HFFc6 (cell line): Measurements from ENCODE around the gene NDEL1. TPM values are rescaled to one million over a fixed set of nuclear protein-coding genes. Genes with fewer than 3 reads are reported as not detected.
A peak's percentile ranks its signal among the peaks of the same experiment; 100 is the strongest.

Experiments
- DNase-seq: peaks from one replicate; pipeline ENCODE4 v3.0.0-alpha.2; 2018
- H3K27ac Mint-ChIP-seq: 2 replicates; pipeline ENCODE4 v1.8.0; 2020; ENCODE audit warnings: mild to moderate bottlenecking, mixed read lengths
- H3K27me3 Mint-ChIP-seq: 2 replicates; pipeline ENCODE4 v1.8.0; 2021; ENCODE audit warnings: mild to moderate bottlenecking, moderate library complexity, mixed read lengths; ENCODE audit not compliant: insufficient read depth
- H3K36me3 Mint-ChIP-seq: 2 replicates; pipeline ENCODE4 v1.8.0; 2021; ENCODE audit warnings: low read depth, mixed read lengths
- H3K4me1 Mint-ChIP-seq: 2 replicates; pipeline ENCODE4 v1.8.0; 2020; ENCODE audit warnings: low read depth, mixed read lengths
- H3K4me3 Mint-ChIP-seq: 2 replicates; pipeline ENCODE4 v1.8.0; 2020; ENCODE audit warnings: mild to moderate bottlenecking, moderate library complexity, mixed read lengths
- H3K9me3 Mint-ChIP-seq: 2 replicates; pipeline ENCODE4 v1.8.0; 2020; ENCODE audit warnings: mild to moderate bottlenecking, mixed read lengths
- CTCF ChIP-seq: fragments of 200-600 bp; sonication (generic); IDR thresholded peaks from 2 replicates; pipeline ENCODE4 v1.5.0; 2021; ENCODE audit warnings: antibody characterized with exemption, mild to moderate bottlenecking
- total RNA-seq, 6 experiments: library from RNA; stranded (reverse); fragmentation: NEBNext Ultra II Directional; extraction: Animal tissue kit (Norgen Biotek cat#: 25700); gene quantifications; 2 replicates in 1 of 6; 3 replicates in 5 of 6; pipeline ENCODE4 v1.2.3, GENCODE V29; 2021

The NDEL1 gene
- total RNA-seq, 6 experiments from 2014 or later = 65.4 to 79.1 (median 69.2) TPM

GRCh38 chr17:8430966-8431365 lies 4.7 kb upstream of the NDEL1 start:
- peaks cover 6% of the 10 kb centered on the region; the same call in 1 of the 2 replicates for H3K4me1 Mint-ChIP-seq
- H3K36me3 Mint-ChIP-seq = no peaks in the 10 kb centered on the region
- TF ChIP-seq CTCF = no peak
- H3K9me3 Mint-ChIP-seq = no peaks in the 10 kb centered on the region
- DNase-seq = no peak
- H3K27me3 Mint-ChIP-seq = peaks cover 10% of the 10 kb centered on the region
- H3K4me3 Mint-ChIP-seq = no peak overlapping the region
- no peak overlapping the region for H3K27ac Mint-ChIP-seq

GRCh38 chr17:8436169-8436843 lies 622 bp downstream of the NDEL1 start:
- H3K9me3 Mint-ChIP-seq = no peaks in the 10 kb centered on the region
- peak overlapping the region; percentile 98 for H3K4me3 Mint-ChIP-seq
- peaks cover 32% of the 10 kb centered on the region for H3K4me1 Mint-ChIP-seq
- H3K27me3 Mint-ChIP-seq = peaks cover 1% of the 10 kb centered on the region
- TF ChIP-seq CTCF = no peak
- H3K27ac Mint-ChIP-seq = peak overlapping the region; percentile 95
- peaks cover 21% of the 10 kb centered on the region for H3K36me3 Mint-ChIP-seq
- peak; percentile 43 for DNase-seq

- Mint-ChIP-seq H3K27me3 (peaks cover 1% of the 10 kb centered on the region), H3K27ac (peak overlapping the region; percentile 95), H3K4me1 (peaks cover 37% of the 10 kb centered on the region), H3K9me3 (no peaks in the 10 kb centered on the region), H3K36me3 (peaks cover 21% of the 10 kb centered on the region), H3K4me3 (peak overlapping the region; percentile 98)
- no peak for TF ChIP-seq CTCF
- peak; percentile 6 for DNase-seq
Observed at GRCh38 chr17:8436844-8437171, 1.1 kb downstream of the NDEL1 start.

GRCh38 chr17:8438441-8438840 lies 2.8 kb downstream of the NDEL1 start:
- Mint-ChIP-seq H3K9me3 (no peaks in the 10 kb centered on the region), H3K27ac (no peak overlapping the region), H3K36me3 (peaks cover 21% of the 10 kb centered on the region), H3K4me3 (no peak overlapping the region), H3K4me1 (peaks cover 49% of the 10 kb centered on the region), H3K27me3 (peaks cover 1% of the 10 kb centered on the region)
- DNase-seq = no peak
- TF ChIP-seq CTCF = no peak

- Mint-ChIP-seq H3K27me3 (peaks cover 1% of the 10 kb centered on the region; the same call in 1 of the 2 replicates), H3K27ac (no peak overlapping the region), H3K4me1 (peaks cover 59% of the 10 kb centered on the region), H3K4me3 (no peak overlapping the region), H3K9me3 (no peaks in the 10 kb centered on the region), H3K36me3 (peaks cover 29% of the 10 kb centered on the region)
- no peak for TF ChIP-seq CTCF
- DNase-seq = no peak
Observed at GRCh38 chr17:8439681-8440080, 4.0 kb downstream of the NDEL1 start.
